ENCODE measurements around the gene RRAD.

DNA sequence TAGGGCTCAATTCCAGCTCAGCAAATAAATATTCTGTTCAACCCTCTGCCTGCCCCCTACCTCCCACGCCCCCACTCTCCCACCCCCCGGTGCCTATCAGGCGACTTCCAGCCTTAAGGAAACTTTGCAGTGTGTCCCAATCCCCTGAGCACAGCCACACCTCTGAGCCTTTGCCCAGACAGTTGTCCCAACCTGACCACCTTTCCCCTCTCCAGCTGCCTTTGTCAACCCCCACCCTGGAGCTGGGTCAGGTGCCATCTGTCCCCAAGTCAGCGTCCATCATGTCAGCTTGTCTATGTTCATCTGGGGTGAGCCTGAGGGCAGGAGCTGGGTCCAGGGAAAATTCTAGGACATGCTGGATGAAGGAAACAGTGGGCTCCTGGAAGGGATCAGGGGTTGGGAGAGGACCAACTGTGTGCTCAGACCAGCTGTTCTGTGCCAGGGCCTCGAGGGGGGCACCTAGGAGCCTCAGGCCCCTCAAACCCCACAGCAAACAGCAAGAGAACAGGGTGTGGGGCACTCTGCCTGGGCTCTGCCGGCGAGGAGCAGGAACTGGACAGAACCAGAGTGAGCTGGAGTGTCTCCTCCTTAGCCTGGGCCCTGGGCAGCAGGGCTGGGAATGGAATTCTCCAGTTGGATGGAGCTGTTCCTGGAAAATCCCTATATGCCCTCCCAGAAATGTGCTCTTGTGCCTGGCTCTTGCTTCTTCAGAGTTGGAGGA is 24.5 kb downstream of the RRAD start:
- TF ChIP-seq, protein P1, sequence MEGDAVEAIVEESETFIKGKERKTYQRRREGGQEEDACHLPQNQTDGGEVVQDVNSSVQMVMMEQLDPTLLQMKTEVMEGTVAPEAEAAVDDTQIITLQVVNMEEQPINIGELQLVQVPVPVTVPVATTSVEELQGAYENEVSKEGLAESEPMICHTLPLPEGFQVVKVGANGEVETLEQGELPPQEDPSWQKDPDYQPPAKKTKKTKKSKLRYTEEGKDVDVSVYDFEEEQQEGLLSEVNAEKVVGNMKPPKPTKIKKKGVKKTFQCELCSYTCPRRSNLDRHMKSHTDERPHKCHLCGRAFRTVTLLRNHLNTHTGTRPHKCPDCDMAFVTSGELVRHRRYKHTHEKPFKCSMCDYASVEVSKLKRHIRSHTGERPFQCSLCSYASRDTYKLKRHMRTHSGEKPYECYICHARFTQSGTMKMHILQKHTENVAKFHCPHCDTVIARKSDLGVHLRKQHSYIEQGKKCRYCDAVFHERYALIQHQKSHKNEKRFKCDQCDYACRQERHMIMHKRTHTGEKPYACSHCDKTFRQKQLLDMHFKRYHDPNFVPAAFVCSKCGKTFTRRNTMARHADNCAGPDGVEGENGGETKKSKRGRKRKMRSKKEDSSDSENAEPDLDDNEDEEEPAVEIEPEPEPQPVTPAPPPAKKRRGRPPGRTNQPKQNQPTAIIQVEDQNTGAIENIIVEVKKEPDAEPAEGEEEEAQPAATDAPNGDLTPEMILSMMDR (IDR thresholded peaks at IDR 0.05; ENCODE audit: extremely low read depth in 1 of 2, insufficient read depth in 1 of 2, low read depth in 1 of 2, low read length in 2 of 2): no peak
- no peak for TF ChIP-seq POLR2A (IDR thresholded peaks at IDR 0.05; ENCODE audit: low read depth, low read length)
